VCaP (cell line): ENCODE measurements around the gene SERINC5.
"Not testable (repeated sequence)": the region's sequence is repeated elsewhere in the genome, so short reads cannot be mapped to it uniquely, and the experiment has no call there.

Source experiments
- H3K27ac ChIP-seq: fragments of 450-650 bp; 2 replicates; pipeline ENCODE4 v1.5.1; 2017
- CTCF ChIP-seq: fragments of 450-650 bp; conservative IDR thresholded peaks from 2 replicates; pipeline ENCODE4 v1.5.1; 2017; ENCODE audit warnings: mild to moderate bottlenecking, moderate library complexity

The SERINC5 gene

GRCh38 chr5:80255811-80256712 lies at the start of gene SERINC5:
Gene SERINC5 (minus strand): TSS chr5:80256048. CDS start chr5:80255922, 126 bp downstream.
- no peak for TF ChIP-seq CTCF
- peak within 1 kb of the TSS; percentile 73 for H3K27ac ChIP-seq

- no peak overlapping the region for H3K27ac ChIP-seq
- TF ChIP-seq CTCF, result no peak
Observed at GRCh38 chr5:80302636-80303035, 46.8 kb upstream of the SERINC5 start.

- H3K27ac ChIP-seq, result not testable (repeated sequence)
Observed at GRCh38 chr5:80301342-80301741, 45.5 kb upstream of the SERINC5 start.

GRCh38 chr5:80300796-80301195 lies 44.9 kb upstream of the SERINC5 start:
- not testable (repeated sequence) for H3K27ac ChIP-seq

GRCh38 chr5:80300125-80300524 lies 44.3 kb upstream of the SERINC5 start:
- no peak for TF ChIP-seq CTCF
- no peak overlapping the region for H3K27ac ChIP-seq

GRCh38 chr5:80299601-80300000 lies 43.8 kb upstream of the SERINC5 start:
- no peak overlapping the region for H3K27ac ChIP-seq
- no peak for TF ChIP-seq CTCF

GRCh38 chr5:80296121-80296520 lies 40.3 kb upstream of the SERINC5 start:
- no peak for TF ChIP-seq CTCF
- H3K27ac ChIP-seq, result no peak overlapping the region

- no peak for TF ChIP-seq CTCF
- H3K27ac ChIP-seq, result no peak overlapping the region
Observed at GRCh38 chr5:80291761-80292160, 35.9 kb upstream of the SERINC5 start.
